ENCODE results near the gene LRRC49.

DNA sequence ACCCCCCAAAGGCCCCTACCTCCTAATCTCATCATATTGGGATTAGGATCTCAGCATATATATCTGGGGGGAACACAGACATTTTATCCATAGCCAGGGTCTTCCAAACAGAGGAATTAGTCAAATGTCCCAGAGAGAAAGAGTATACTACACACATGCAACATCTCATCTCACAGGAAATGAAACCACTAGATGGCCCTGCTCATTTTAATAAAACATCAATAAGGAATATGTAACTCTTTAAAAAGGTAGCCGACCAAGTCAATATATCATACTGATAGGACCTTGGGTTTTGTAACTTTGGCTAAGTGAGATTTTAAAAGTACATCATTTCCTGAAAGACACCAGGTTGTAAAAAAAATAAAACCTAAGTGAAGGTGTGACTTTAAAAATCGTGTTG, 177.1 kb downstream of the LRRC49 start:
- TF ChIP-seq CTCF (IDR thresholded peaks at IDR 0.05): no peak
- no peak for TF ChIP-seq POLR2AphosphoS5 (IDR thresholded peaks at IDR 0.05)
- no peak for TF ChIP-seq EP300 (IDR thresholded peaks at IDR 0.05)

Data from upper lobe of left lung (tissue), 4 donors.